Right cardiac atrium (tissue), 5 donors: ENCODE results near the gene AKR1C8. TPM values are rescaled to one million over a fixed set of nuclear protein-coding genes. Genes with fewer than 3 reads are reported as not detected.
"Not testable (repeated sequence)": the region's sequence is repeated elsewhere in the genome, so short reads cannot be mapped to it uniquely, and the experiment has no call there.

ENCODE experiments used
- ATAC-seq, 2 donors: fragments of 200-7000 bp; cut with Tn5 transposase; one replicate each; pipeline versions ENCODE4 v1.8.0 to v1.9.1; 2020; ENCODE audit warnings: moderate library complexity in 2 of 2, mild to moderate bottlenecking in 1 of 2
- DNase-seq, 3 donors: peaks; one replicate each; pipeline ENCODE4 v3.0.0-alpha.2; 2020
- H3K27ac ChIP-seq: one replicate; pipeline ENCODE4 v1.5.1; 2013; ENCODE audit warnings: mild to moderate bottlenecking, low read length, control low read depth, moderate library complexity
- H3K27me3 ChIP-seq: one replicate; pipeline ENCODE4 v1.6.1; 2013; ENCODE audit not compliant: control insufficient read depth, insufficient read depth
- H3K4me1 ChIP-seq: one replicate; pipeline ENCODE4 v1.6.1; 2013; ENCODE audit warnings: low read length; ENCODE audit not compliant: control insufficient read depth, insufficient read depth
- H3K4me3 ChIP-seq: one replicate; pipeline ENCODE4 v1.5.1; 2013; ENCODE audit warnings: low read length, control low read depth
- H3K9me3 ChIP-seq: one replicate; pipeline ENCODE4 v1.6.1; 2013; ENCODE audit warnings: low read length; ENCODE audit not compliant: control insufficient read depth
- WGBS: extraction: QIAGEN DNeasy Blood & Tissue Kit; methylation state at CpG from one replicate; pipeline ENCODE4 v1.1.7; 2013; 5-methylcytosine and 5-hydroxymethylcytosine counted together
- intact Hi-C, 4 donors: fragments of 100-400 bp; cut with DNase I; formaldehyde crosslinking; loops; one replicate each; pipeline versions ENCODE4 v1.11.0 to v1.14.0; 2022 to 2023
- polyA plus RNA-seq: library from polyadenylated mRNA; stranded (reverse); fragments of 200-250 nt; gene quantifications from one replicate; pipeline ENCODE4 v1.2.3, GENCODE V29; 2013
- total RNA-seq, 4 donors: library from RNA; stranded (reverse); fragmentation: NEBNext Ultra II Directional; extraction: Animal tissue kit (Norgen Biotek cat#: 25700); gene quantifications; one replicate each; pipeline ENCODE4 v1.2.1, GENCODE V29; 2021
- donor health status: healthy with polysubstance abuse.
- donor health status: DM: no; HTN: yes; CAD: no.
- donor health status: DM: no; HTN: no; CAD: no.
- donor health status: DM: no; HTN: yes; CAD: no; lungs with severe emphysema.
- donor health status: DM: yes; HTN: yes; CAD: no.

The AKR1C8 gene
- total and polyA plus RNA-seq, 5 donors = 0.21 to 0.63 (median 0.31) TPM; not detected in 1

DNA sequence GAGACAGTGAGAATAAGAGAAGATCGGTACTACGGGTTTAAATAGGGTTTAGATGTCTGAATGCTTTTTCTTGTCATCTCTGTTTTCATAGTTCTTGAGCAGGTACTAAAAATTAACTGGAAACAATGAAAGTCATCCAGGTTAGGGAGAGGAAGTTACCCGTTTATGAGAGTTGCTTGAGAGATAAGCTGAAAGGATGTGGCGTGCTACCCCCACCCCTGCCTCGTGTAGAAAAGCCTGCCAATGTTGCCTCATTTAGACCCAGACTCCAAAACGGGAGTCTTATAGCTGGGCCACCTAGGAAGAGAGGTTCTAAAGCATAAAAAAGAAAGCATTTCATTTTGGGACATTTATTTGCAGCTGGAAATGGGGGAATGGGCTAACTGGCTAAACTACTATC, 21.8 kb upstream of the AKR1C8 start:
- intact Hi-C loops = no loop called here
- ATAC-seq (no peak), DNase-seq (no peak)
- H3K27ac ChIP-seq = no peak overlapping the region
- 52% methylated on average over 6 of the region's 6 CpGs for WGBS
- H3K27me3 ChIP-seq = no peaks in the 10 kb centered on the region
- peaks cover 3% of the 10 kb centered on the region for H3K9me3 ChIP-seq
- H3K4me1 ChIP-seq = no peaks in the 10 kb centered on the region
- H3K4me3 ChIP-seq = no peak overlapping the region

DNA sequence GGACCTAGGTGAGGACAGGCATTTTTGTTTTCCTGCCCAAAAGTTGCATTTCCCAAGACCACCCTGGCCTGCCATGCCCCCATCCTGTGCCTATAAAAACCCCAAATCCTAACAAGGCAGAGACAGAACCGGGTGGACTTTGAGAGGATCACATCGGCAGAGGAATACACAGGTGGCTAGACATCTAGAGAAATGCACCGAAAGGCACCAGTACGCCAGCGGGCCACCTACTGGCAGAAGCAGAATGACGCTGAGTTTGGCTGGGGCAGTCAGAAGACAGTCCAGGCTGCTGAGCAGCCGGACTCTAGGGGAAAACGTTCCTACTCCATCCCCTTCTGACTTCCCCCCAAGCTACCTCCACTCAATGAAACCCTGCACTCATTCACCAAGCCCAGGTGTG, 14.4 kb upstream of the AKR1C8 start:
- Histone ChIP-seq H3K27ac (no peak overlapping the region), H3K27me3 (no peaks in the 10 kb centered on the region), H3K4me3 (no peak overlapping the region), H3K4me1 (no peaks in the 10 kb centered on the region), H3K9me3 (peaks cover 3% of the 10 kb centered on the region)
- intact Hi-C loops = no loop called here
- DNase-seq (peak in 1 of 3 donors; percentile 38), ATAC-seq (no peak)
- WGBS = 80% methylated on average over 8 of the region's 8 CpGs

DNA sequence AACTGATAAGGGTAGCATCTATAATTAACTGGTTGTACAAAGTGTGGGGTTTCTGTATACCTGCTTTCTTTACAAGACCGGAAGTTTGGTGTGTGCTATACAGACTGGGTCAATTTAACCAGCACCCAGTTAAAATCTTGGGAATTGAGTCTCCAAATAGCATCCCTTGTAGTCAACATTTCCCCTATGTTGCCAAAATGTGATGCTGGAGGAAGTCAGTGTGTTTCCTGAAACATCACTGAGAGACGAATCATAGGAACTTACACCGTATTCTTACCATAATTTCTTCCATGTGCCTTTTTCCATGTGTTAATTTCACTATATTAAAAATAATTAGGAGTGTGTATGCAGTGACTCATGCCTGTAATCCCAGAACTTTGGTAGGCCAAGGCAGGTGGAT, 13.4 kb upstream of the AKR1C8 start:
- H3K27me3 ChIP-seq = no peaks in the 10 kb centered on the region
- no peak for DNase-seq
- WGBS = 57% methylated on average over 3 of the region's 3 CpGs
- no peak for ATAC-seq
- H3K4me1 ChIP-seq = no peaks in the 10 kb centered on the region
- no peak overlapping the region for H3K27ac ChIP-seq
- intact Hi-C loops = no loop called here
- H3K4me3 ChIP-seq = no peak overlapping the region
- peaks cover 2% of the 10 kb centered on the region for H3K9me3 ChIP-seq

DNA sequence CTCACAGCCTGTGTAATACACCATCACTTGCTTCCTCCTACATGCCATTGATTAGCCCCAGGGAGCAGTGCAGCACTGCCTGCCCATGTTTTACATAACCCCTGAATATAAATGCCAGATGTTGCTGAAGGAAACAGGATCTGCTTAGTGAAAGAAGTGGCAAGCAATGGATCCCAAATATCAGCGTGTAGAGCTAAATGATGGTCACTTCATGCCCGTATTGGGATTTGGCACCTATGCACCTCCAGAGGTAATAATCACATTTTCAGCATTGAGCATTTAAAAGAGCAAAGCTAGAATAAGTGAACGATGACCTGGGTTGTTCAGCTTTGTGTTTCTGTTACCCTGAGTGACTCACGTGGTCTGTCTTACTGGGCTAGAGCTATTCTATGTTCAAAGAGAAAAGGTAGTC, 11.8 kb upstream of the AKR1C8 start, which contains the start of gene AKR1C4:
Gene AKR1C4 (plus strand): TSS at position 136 of the 412 bp plus-strand sequence. CDS start 31 bp downstream, at position 167.
- no peak for ATAC-seq
- 75% methylated on average over 4 of the region's 4 CpGs for WGBS
- intact Hi-C loops = no loop called here

DNA sequence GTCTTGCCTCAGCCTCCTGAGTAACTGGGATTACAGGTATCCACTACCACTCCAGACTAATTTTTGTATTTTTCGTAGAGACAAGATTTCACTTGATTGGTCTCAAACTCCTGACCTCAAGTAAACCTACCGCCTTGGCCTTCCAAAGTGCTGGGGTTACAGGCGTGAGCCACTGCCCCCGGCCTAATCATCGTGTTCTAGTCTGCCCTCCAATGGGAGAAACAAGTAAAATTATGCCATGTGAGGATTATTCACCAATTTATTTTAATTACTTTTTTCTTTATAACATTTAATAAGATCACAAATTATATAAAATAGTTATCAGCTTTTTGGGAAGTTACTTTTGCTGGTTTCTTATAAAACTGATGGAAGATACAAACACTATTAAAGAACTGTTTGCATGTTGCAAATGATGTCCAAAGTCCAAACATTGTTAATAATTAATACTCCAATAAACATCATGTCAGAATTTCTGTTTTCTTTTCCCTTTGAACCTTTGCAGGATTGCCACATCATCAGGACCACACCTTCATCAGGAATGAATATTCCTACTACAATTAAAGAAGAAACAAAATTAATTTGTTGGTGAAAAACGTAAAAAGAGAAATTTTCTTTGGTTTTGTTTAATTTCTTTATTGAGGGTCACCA, 10.9 kb upstream of the AKR1C8 start:
- 84% methylated on average over 6 of the region's 6 CpGs for WGBS
- Histone ChIP-seq H3K27ac (no peak overlapping the region), H3K27me3 (no peaks in the 10 kb centered on the region), H3K4me3 (no peak overlapping the region), H3K4me1 (no peaks in the 10 kb centered on the region), H3K9me3 (no peaks in the 10 kb centered on the region)
- no peak for ATAC-seq
- intact Hi-C loops = no loop called here
- peak in 1 of 3 donors; percentile 22 for DNase-seq

More for the DNA sequence above, 11.8 kb upstream of the AKR1C8 start, which contains the start of gene AKR1C4:
- Histone ChIP-seq H3K9me3 (no peaks in the 10 kb centered on the region), H3K4me1 (no peaks in the 10 kb centered on the region), H3K27me3 (no peaks in the 10 kb centered on the region), H3K4me3 (no peak within 1 kb of the TSS), H3K27ac (no peak within 1 kb of the TSS)
- DNase-seq = no peak

DNA sequence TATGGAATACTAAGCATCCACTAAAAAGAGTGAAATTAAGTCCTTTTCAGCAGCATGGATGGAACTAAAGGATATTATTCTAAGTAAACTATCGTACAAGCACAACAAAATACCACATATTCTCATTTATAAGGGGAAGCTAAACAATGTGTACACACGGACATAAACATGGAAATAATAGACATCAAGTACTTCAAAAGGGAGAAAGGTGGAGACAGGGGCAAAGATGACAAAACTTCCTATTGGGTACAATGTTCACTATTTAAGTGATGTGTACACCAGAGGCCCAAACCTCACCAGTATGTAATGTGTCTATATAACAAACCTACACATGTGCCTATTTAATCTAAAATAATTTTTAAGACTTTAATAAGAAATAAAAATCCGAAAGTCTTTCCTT, 9.5 kb upstream of the AKR1C8 start:
- Histone ChIP-seq H3K9me3 (no peaks in the 10 kb centered on the region), H3K27ac (no peak overlapping the region), H3K27me3 (no peaks in the 10 kb centered on the region), H3K4me1 (no peaks in the 10 kb centered on the region), H3K4me3 (no peak overlapping the region)
- ATAC-seq (no peak), DNase-seq (no peak)
- intact Hi-C loops = no loop called here
- 86% methylated on average over 3 of the region's 3 CpGs for WGBS

DNA sequence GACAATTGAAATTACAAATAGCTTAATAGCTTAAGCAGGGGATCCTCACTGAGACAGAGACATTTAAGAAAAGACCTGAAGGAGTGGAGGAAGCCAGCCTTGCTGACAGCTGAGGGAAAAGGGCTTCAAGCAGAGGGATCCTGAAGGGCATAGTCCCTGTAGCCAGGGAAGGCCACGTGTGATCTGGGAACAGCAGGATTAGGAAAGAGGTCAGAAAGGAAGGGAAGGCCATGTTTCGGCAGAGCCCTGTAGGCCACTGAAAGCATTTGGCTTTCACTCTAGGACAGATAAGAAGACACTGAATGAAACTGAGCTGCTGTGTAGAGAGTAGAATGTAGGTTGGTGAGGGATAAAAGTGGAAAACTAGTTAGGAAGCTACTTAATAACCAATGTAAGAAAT, 3.4 kb upstream of the AKR1C8 start:
- H3K4me3 ChIP-seq = no peak overlapping the region
- DNase-seq (peak in 1 of 3 donors; percentile 38), ATAC-seq (peak; percentile 64 to 83)
- WGBS = 49% methylated on average over 2 of the region's 2 CpGs
- H3K4me1 ChIP-seq = no peaks in the 10 kb centered on the region
- intact Hi-C loops = no loop called here
- no peak overlapping the region for H3K27ac ChIP-seq
- no peaks in the 10 kb centered on the region for H3K9me3 ChIP-seq
- no peaks in the 10 kb centered on the region for H3K27me3 ChIP-seq

DNA sequence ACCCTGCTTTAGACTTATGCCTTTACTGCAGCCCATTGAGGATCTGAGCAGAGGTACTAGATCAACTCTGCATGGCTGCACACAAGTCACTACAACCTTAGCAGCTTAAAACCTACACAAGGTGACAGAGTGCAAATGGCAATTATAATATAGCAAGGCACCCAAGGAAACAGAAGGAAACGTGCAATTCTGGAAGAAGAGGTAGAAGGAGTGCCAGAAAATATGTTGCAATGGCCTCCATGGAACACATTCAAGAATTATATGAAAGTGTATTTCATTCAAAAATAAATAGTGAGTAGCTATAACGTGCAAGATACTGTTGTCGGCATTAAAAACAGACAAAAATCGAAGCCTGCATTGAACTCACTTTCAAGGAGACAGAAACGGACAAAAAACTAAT, 2.9 kb upstream of the AKR1C8 start:
- DNase-seq (no peak), ATAC-seq (peak in 1 of 2 donors; percentile 57)
- H3K4me1 ChIP-seq = no peaks in the 10 kb centered on the region
- H3K4me3 ChIP-seq = no peak overlapping the region
- no peaks in the 10 kb centered on the region for H3K27me3 ChIP-seq
- intact Hi-C loops = no loop called here
- WGBS = 72% methylated on average over 5 of the region's 5 CpGs
- no peaks in the 10 kb centered on the region for H3K9me3 ChIP-seq
- H3K27ac ChIP-seq = no peak overlapping the region

DNA sequence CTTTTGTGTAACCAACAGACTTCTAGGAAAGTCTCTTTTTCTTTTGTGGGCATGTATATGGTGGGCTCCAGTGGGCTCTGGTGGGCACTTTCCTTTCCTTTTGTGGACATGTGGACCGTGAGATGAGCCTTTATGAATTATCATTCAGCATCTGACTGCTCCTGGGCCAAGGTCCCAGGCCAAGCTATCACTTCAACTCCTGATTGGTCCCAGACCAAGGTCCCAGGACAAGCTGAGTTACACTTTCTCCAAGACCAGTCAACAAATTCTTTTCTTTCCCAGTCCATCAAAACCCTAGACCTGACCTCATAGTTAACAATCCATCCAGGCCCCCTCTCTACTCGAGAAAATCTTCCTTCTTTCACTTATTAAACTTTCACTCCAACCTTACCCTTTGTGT, 1.0 kb downstream of the AKR1C8 start:
- WGBS = 75% methylated on average over 2 of the region's 2 CpGs
- Histone ChIP-seq H3K9me3 (no peaks in the 10 kb centered on the region), H3K4me3 (no peak overlapping the region), H3K27ac (no peak overlapping the region), H3K27me3 (no peaks in the 10 kb centered on the region), H3K4me1 (no peaks in the 10 kb centered on the region)
- intact Hi-C loops = no loop called here
- ATAC-seq (no peak), DNase-seq (no peak)

DNA sequence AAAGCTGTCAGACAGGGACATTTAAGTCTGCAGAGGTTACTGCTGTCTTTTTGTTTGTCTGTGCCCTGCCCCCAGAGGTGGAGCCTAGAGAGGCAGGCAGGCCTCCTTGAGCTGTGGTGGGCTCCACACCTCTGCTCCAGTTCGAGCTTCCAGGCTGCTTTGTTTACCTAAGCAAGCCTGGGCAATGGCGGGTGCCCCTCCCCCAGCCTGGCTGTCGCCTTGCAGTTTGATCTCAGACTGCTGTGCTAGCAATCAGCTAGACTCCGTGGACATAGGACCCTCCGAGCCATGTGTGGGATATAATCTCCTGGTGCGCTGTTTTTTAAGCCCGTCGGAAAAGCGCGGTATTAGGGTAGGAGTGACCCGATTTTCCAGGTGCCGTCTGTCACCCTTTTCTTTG, 4.4 kb downstream of the AKR1C8 start:
- ATAC-seq, intact Hi-C loops, H3K27ac ChIP-seq, H3K9me3 ChIP-seq, H3K27me3 ChIP-seq, H3K4me3 ChIP-seq, H3K4me1 ChIP-seq: not testable (repeated sequence)
- 90% methylated on average over 12 of the region's 12 CpGs for WGBS
- DNase-seq = peak in 1 of 3 donors; percentile 26

DNA sequence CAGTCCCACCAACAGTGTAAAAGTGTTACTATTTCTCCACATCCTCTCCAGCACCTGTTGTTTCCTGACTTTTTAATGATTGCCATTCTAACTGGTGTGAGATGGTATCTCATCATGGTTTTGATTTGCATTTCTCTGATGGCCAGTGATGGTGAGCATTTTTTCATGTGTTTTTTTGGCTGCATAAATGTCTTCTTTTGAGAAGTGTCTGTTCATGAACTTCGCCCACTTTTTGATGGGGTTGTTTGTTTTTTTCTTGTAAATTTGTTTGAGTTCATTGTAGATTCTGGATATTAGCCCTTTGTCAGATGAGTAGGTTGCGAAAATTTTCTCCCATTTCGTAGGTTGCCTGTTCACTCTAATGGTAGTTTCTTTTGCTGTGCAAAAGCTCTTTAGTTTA, 9.4 kb downstream of the AKR1C8 start:
- H3K4me3 ChIP-seq, H3K27ac ChIP-seq, ATAC-seq, H3K9me3 ChIP-seq, H3K27me3 ChIP-seq, intact Hi-C loops, H3K4me1 ChIP-seq, DNase-seq: not testable (repeated sequence)
- 79% methylated on average over 3 of the region's 3 CpGs for WGBS
